ENCODE data around the gene SH3TC1.

SH3TC1 gene

DNA sequence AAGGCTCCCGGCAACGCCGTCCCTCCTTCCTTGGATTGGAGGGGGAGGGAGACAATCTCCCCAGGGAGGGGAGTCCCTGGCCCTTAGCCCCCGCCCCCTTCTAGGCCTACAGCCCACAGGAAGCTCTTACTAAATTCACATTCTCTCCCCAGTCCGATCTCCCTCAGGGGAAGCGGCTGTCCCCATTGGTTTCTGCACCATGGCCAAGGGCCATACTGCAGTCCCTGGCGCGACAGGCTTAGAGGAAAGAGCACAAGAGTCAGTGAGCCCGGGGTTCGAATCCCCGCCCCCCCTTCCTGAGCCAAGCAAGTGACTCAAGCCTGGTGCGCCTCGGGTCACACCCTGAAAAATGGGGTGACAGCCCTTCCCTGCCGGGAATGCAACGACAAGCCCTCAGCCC, 41.6 kb upstream of the SH3TC1 start:
- peak overlapping the region; percentile 70; the same call in 1 of the 2 replicates for H3K4me3 ChIP-seq (ENCODE audit: low read length)
- peaks cover 3% of the 10 kb centered on the region; the same call in 1 of the 2 replicates for H3K4me1 ChIP-seq (ENCODE audit: insufficient read depth, low read length)
- H3K9ac ChIP-seq (ENCODE audit: low read depth, low read length): no peak overlapping the region
- H3K36me3 ChIP-seq (ENCODE audit: insufficient read depth, low read depth, low read length): no peaks in the 10 kb centered on the region
- no peaks in the 10 kb centered on the region for H3K9me3 ChIP-seq (ENCODE audit: insufficient read depth, low read depth, low read length)
- H3K27ac ChIP-seq (ENCODE audit: low read length): no peak overlapping the region
- H3K27me3 ChIP-seq (ENCODE audit: insufficient read depth, low read length): peaks cover 55% of the 10 kb centered on the region

DNA sequence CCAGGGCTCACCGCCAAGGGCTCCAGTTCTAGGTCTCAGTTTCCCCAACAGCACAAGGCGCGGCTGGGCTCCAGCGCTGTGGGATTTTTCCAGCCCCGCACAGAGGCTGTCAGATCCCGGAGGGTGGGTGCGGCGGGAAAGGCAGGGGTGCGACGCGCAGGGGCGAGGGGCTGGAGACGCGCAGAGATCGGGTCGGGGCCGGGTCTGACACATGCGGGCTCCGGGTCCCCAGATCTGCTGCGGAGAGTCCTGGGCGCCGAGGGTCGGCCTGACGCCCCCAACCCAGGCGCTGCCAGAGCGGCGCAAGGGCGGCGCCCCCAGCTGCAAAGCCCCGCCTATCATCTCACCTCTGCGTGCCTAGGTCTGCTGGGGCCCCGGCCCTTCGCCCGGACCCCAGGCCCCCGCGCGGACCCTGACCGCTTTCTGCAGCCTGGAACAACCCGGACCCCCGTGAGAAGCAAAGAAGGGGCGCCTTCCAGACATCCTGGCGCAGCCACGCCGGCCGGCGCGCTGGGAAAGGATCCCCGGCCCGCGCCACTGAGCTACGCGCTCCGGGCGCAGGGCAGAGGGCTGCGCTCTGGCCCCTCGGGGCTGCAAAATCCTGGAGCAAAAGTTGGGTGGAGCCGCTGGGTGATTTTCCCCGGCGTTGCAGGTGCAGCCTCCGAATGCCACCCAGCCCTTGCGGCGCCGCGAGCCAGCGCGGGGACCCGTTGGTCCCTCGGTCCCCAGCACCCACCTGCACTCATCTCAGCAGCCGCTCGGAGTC, 41.0 kb upstream of the SH3TC1 start:
- peaks cover 3% of the 10 kb centered on the region; the same call in 1 of the 2 replicates for H3K4me1 ChIP-seq (ENCODE audit: insufficient read depth, low read length)
- H3K27me3 ChIP-seq (ENCODE audit: insufficient read depth, low read length): peaks cover 55% of the 10 kb centered on the region
- H3K27ac ChIP-seq (ENCODE audit: low read length): no peak overlapping the region
- H3K4me3 ChIP-seq (ENCODE audit: low read length): peak overlapping the region; percentile 70
- no peaks in the 10 kb centered on the region for H3K36me3 ChIP-seq (ENCODE audit: insufficient read depth, low read depth, low read length)
- H3K9ac ChIP-seq (ENCODE audit: low read depth, low read length): no peak overlapping the region
- H3K9me3 ChIP-seq (ENCODE audit: insufficient read depth, low read depth, low read length): no peaks in the 10 kb centered on the region

DNA sequence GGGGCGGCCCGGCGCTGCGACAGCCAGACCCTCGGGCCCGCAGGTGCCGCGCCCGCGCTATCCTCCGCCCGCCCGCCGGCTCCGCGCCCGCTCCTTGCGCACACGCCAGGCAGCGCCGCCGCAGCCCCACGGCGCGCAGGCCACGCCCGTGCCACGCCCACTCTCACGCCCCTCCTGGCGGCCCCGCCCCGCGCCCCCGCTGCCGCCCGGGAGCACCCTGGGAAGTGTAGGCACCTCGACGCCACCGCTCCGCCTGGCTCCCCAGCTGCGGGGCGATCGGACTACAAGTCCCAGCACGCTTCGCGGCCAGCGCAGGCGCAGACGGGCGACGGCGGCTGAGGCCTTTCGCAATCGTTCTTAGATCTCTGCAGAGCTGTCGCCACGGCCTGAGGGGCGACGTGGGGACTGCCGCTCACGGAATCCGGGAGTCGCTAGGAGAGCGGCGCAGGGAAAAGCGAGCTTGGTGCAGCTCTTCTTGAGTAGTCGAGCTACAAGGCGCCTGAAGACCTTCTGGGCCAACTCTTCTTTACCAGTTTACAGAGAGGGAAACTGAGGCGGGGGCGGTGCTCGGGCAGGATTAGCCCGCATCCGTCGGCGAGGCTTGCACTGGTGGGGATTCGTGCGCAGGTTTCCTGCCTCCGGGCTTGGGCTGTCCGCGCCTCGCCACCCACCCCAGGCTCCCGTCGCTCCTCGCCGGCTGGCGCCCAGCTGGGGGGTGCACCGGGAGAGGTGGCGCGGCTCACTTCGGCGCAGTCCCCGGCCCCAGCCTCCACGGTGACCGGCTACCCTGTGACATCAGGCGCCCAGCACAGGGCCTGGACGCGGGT, 40.2 kb upstream of the SH3TC1 start, which contains the start of gene ABLIM2:
TSS of gene ABLIM2 (minus strand) at position 104 of the 827 bp plus-strand sequence. CDS start 124 bp downstream, outside the sequence.
- Histone ChIP-seq H3K4me3 (ENCODE audit: low read length) (peak within 1 kb of the TSS; percentile 72), H3K9ac (ENCODE audit: low read depth, low read length) (no peak within 1 kb of the TSS; the same call in 1 of the 2 replicates), H3K4me1 (ENCODE audit: insufficient read depth, low read length) (peaks cover 3% of the 10 kb centered on the region; the same call in 1 of the 2 replicates), H3K36me3 (ENCODE audit: insufficient read depth, low read depth, low read length) (no peaks in the 10 kb centered on the region), H3K9me3 (ENCODE audit: insufficient read depth, low read depth, low read length) (no peaks in the 10 kb centered on the region), H3K27me3 (ENCODE audit: insufficient read depth, low read length) (peaks cover 55% of the 10 kb centered on the region), H3K27ac (ENCODE audit: low read length) (no peak within 1 kb of the TSS)

DNA sequence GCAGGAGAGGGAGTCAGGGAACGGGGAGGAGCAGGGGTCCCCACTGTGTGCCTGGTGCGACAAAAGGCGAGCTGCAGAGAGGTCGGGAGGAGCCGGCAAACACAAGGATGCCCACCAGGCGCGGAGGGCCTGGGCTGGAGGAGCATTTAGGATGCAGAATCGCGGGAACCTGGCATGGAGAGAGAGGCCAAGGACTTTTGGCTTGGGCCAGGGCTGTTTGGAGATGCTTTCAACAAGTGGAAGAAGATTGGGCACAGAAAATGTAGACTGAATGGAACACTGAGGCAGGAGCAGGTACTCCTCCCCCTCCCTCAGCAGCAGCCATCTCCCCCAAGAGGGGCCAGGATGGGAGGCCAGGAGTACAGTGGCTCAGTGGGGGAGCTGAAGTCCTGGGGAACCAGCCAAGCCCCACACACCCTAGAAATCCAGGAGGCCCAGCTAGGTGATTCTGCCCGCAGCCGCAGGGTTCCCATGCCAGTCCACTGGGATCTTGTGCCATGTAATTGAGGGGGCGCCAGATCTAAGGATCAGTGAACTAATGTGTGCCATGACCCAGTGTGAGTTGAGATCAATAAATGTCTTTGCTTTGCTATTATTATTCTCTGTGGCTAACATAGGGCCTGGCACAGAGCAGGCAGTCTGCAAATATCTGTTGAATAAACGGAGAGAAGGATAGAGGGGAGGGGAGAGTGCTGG, 39.4 kb upstream of the SH3TC1 start:
- no peak overlapping the region for H3K27ac ChIP-seq (ENCODE audit: low read length)

DNA sequence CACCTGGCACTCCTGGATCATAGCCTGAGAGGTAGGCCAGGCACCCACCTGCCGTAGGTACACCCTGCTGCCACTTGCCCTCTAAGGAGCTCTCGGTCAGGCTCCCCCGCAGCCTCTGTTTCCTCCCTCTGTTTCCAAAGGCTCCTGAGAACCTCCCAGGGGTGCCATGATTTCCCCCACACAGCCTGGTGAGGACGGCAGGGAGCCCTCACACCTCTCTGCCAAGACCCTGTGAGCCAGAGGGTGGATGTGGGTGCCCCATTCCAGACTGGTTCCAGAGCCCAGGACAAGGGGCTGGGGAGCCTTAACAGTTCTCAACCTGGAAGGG, 38.9 kb upstream of the SH3TC1 start:
- Histone ChIP-seq H3K4me1 (ENCODE audit: insufficient read depth, low read length) (peaks cover 3% of the 10 kb centered on the region; the same call in 1 of the 2 replicates), H3K4me3 (ENCODE audit: low read length) (no peak overlapping the region), H3K27me3 (ENCODE audit: insufficient read depth, low read length) (peaks cover 59% of the 10 kb centered on the region), H3K9me3 (ENCODE audit: insufficient read depth, low read depth, low read length) (no peaks in the 10 kb centered on the region), H3K27ac (ENCODE audit: low read length) (no peak overlapping the region), H3K9ac (ENCODE audit: low read depth, low read length) (no peak overlapping the region), H3K36me3 (ENCODE audit: insufficient read depth, low read depth, low read length) (no peaks in the 10 kb centered on the region)

More for the DNA sequence above, 39.4 kb upstream of the SH3TC1 start:
- H3K9ac ChIP-seq (ENCODE audit: low read depth, low read length): no peak overlapping the region; the same call in 1 of the 2 replicates
- H3K27me3 ChIP-seq (ENCODE audit: insufficient read depth, low read length): peaks cover 60% of the 10 kb centered on the region
- peak overlapping the region; percentile 72 for H3K4me3 ChIP-seq (ENCODE audit: low read length)
- peaks cover 3% of the 10 kb centered on the region; the same call in 1 of the 2 replicates for H3K4me1 ChIP-seq (ENCODE audit: insufficient read depth, low read length)
- no peaks in the 10 kb centered on the region for H3K9me3 ChIP-seq (ENCODE audit: insufficient read depth, low read depth, low read length)
- H3K36me3 ChIP-seq (ENCODE audit: insufficient read depth, low read depth, low read length): no peaks in the 10 kb centered on the region

DNA sequence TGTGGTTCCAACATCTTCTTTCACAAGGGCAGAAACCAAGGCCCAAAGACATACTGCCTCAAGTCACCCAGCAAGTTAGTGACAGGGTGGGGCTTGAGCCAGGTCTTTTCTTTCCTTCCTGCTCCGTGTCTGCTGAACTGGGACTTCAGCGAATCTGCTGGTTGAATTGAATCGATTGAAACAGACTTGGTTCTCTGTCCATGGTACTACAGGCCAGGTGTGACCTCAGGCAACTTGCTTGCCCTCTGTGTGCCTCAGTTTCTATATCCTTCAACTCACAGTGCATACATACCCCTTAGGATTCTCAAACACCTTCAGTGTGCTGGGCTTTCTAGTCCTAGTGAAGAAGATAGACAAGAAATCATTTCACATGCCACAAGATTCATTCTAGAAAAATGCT, 38.5 kb upstream of the SH3TC1 start:
- Histone ChIP-seq H3K27me3 (ENCODE audit: insufficient read depth, low read length) (peaks cover 55% of the 10 kb centered on the region), H3K36me3 (ENCODE audit: insufficient read depth, low read depth, low read length) (no peaks in the 10 kb centered on the region), H3K27ac (ENCODE audit: low read length) (no peak overlapping the region), H3K4me1 (ENCODE audit: insufficient read depth, low read length) (peaks cover 3% of the 10 kb centered on the region; the same call in 1 of the 2 replicates), H3K9ac (ENCODE audit: low read depth, low read length) (no peak overlapping the region), H3K9me3 (ENCODE audit: insufficient read depth, low read depth, low read length) (no peaks in the 10 kb centered on the region), H3K4me3 (ENCODE audit: low read length) (no peak overlapping the region)

DNA sequence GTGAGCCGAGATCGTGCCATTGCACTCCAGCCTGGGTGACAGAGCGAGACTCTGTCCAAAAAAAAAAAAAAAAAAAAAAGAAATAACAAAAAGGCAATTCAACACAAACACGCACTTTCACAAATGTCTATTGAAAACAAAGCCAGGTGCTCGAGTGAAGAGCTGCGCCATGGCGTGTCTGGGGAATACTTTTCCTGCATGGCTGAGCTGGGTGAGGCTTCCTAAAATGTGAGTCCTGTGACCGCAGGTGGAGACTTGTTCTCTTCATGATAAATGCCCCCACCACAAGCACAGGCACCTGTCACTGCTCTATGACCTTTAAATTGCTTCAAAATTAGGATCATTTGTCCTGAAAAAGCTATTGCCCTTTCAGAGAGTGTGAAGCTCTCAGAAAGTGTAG, 36.5 kb upstream of the SH3TC1 start:
- no peaks in the 10 kb centered on the region for H3K9me3 ChIP-seq (ENCODE audit: insufficient read depth, low read depth, low read length)
- no peak overlapping the region for H3K27ac ChIP-seq (ENCODE audit: low read length)
- no peak overlapping the region for H3K4me3 ChIP-seq (ENCODE audit: low read length)
- peaks cover 40% of the 10 kb centered on the region for H3K27me3 ChIP-seq (ENCODE audit: insufficient read depth, low read length)
- no peak overlapping the region for H3K9ac ChIP-seq (ENCODE audit: low read depth, low read length)
- H3K4me1 ChIP-seq (ENCODE audit: insufficient read depth, low read length): peaks cover 3% of the 10 kb centered on the region; the same call in 1 of the 2 replicates
- H3K36me3 ChIP-seq (ENCODE audit: insufficient read depth, low read depth, low read length): no peaks in the 10 kb centered on the region

DNA sequence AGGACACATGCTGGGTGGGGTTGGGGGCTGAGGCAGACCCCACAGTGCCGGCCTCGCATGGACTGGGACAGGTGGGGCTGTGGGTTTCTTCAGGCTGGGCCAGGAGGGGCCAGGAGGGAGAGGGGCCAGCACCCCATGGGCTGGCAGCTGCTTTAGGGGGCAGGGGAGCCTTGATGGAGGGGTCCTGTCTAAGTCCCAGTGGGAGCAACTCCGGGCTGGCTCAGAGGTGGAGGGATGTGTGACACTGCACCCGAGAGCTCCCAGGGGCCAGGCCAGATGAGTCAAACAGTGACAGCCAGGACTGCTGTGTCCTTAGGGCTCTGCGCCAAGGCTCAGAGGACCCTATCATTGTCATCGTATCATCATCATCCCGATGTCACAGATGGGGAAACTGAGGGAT, 36.1 kb upstream of the SH3TC1 start:
- Histone ChIP-seq H3K4me3 (ENCODE audit: low read length) (no peak overlapping the region), H3K27ac (ENCODE audit: low read length) (no peak overlapping the region), H3K4me1 (ENCODE audit: insufficient read depth, low read length) (peaks cover 3% of the 10 kb centered on the region; the same call in 1 of the 2 replicates), H3K9me3 (ENCODE audit: insufficient read depth, low read depth, low read length) (0 out of 2 replicates have a peak, but pooled peaks cover under 1% of the 10 kb centered on the region), H3K27me3 (ENCODE audit: insufficient read depth, low read length) (peaks cover 36% of the 10 kb centered on the region), H3K9ac (ENCODE audit: low read depth, low read length) (no peak overlapping the region), H3K36me3 (ENCODE audit: insufficient read depth, low read depth, low read length) (no peaks in the 10 kb centered on the region)

DNA sequence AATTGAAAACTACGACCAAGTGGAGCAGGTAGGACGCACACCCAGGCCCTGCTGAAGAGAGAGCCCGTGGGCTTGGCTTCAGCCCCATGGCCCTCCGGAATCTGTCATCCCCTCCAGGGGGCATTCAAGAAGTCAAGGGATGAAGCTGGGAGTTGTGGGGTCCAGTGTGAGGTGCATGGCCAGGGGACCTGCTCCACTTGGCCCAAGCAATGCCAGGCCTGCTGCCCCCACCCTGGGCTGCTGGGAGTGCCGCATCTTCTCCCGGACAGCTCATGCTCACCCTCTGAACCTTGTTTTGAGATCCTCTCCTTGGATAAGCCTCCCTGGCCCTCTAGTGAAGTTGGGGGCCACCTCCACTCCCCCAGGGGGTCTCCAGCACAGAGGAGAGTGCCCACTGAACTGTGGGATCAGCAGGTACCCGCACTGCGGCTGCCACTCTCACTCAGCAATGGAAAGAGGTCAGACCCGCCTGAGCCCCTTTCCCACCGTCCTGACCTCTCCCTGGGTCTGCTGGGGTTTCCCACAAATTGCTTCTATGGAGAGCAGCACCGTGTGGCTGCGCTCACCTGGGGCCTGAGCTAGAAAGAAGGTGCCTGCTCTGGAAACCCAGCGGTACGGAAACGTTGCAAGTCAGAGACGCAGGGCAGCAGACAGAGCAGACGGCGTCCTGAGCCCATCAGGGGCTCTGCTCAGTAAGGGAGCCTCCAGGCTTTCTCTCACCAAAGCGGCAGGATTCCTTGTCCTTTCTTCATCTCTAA, 35.5 kb upstream of the SH3TC1 start:
- no peak overlapping the region for H3K4me3 ChIP-seq (ENCODE audit: low read length)
- peaks cover 7% of the 10 kb centered on the region for H3K9me3 ChIP-seq (ENCODE audit: insufficient read depth, low read depth, low read length)
- H3K9ac ChIP-seq (ENCODE audit: low read depth, low read length): no peak overlapping the region
- peaks cover 3% of the 10 kb centered on the region; the same call in 1 of the 2 replicates for H3K4me1 ChIP-seq (ENCODE audit: insufficient read depth, low read length)
- H3K27me3 ChIP-seq (ENCODE audit: insufficient read depth, low read length): peaks cover 31% of the 10 kb centered on the region
- no peaks in the 10 kb centered on the region for H3K36me3 ChIP-seq (ENCODE audit: insufficient read depth, low read depth, low read length)
- no peak overlapping the region for H3K27ac ChIP-seq (ENCODE audit: low read length)

DNA sequence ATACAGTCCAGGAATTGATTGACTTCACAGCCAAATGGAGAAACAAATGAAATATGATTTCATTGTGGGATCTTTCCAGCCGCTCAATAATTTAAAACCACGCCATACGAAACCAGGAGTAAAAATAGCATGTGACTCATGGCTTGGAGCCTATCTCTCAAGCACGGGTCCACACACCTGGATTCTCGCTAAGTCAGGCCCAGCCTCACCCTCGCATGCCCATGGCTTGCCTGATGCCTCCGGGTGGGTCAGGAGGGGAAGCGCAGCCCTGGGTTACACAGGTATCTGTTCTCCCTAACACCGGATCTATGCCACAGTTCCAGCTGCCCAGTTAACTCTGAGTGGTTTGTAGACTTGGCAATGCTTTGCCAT, 34.9 kb upstream of the SH3TC1 start:
- peaks cover 12% of the 10 kb centered on the region for H3K9me3 ChIP-seq (ENCODE audit: insufficient read depth, low read depth, low read length)
- peaks cover 3% of the 10 kb centered on the region; the same call in 1 of the 2 replicates for H3K4me1 ChIP-seq (ENCODE audit: insufficient read depth, low read length)
- H3K4me3 ChIP-seq (ENCODE audit: low read length): no peak overlapping the region
- no peak overlapping the region for H3K27ac ChIP-seq (ENCODE audit: low read length)
- no peaks in the 10 kb centered on the region for H3K36me3 ChIP-seq (ENCODE audit: insufficient read depth, low read depth, low read length)
- peaks cover 31% of the 10 kb centered on the region for H3K27me3 ChIP-seq (ENCODE audit: insufficient read depth, low read length)
- H3K9ac ChIP-seq (ENCODE audit: low read depth, low read length): no peak overlapping the region

DNA sequence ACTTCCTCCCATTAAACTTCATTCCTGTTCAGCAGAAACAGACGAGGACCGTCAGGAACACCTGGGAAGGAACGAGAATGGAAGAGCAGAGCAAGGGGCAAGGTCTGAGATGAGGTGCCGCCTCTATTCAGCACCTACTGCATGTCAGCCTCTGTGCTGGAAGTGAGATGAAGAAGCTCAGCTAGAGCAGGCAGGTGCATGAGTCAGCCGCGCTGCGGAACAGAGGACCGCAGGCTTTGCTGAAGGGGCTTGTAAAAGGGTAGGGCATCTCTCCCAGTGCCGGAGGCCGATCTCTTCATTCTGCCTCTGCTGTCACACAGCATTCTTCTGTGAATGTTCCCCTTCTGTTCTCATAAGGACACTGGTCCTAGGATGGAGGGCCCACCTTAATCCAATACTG, 34.4 kb upstream of the SH3TC1 start:
- peaks cover under 1% of the 10 kb centered on the region; the same call in 1 of the 2 replicates for H3K4me1 ChIP-seq (ENCODE audit: insufficient read depth, low read length)
- H3K27me3 ChIP-seq (ENCODE audit: insufficient read depth, low read length): peaks cover 26% of the 10 kb centered on the region
- H3K36me3 ChIP-seq (ENCODE audit: insufficient read depth, low read depth, low read length): no peaks in the 10 kb centered on the region
- no peak overlapping the region for H3K9ac ChIP-seq (ENCODE audit: low read depth, low read length)
- no peak overlapping the region for H3K27ac ChIP-seq (ENCODE audit: low read length)
- H3K9me3 ChIP-seq (ENCODE audit: insufficient read depth, low read depth, low read length): peaks cover 14% of the 10 kb centered on the region
- no peak overlapping the region for H3K4me3 ChIP-seq (ENCODE audit: low read length)

Data from iPS-20b (cell line).